ENCODE measurements around the gene CAMK2D. TPM values are rescaled to one million over a fixed set of nuclear protein-coding genes. Genes with fewer than 3 reads are reported as not detected.
"Not testable (repeated sequence)": the region's sequence is repeated elsewhere in the genome, so short reads cannot be mapped to it uniquely, and the experiment has no call there.

Gene CAMK2D
- total and polyA plus RNA-seq, 2 experiments from 2014 or later, result 4.9 to 14.6 TPM

GRCh38 chr4:113702596-113702995 lies 58.9 kb downstream of the CAMK2D start:
- not testable (repeated sequence) for H4K20me1 ChIP-seq (replicated peaks; ENCODE audit: insufficient read depth); H3K27me3 Mint-ChIP-seq (ENCODE audit: insufficient read depth, low read depth, poor library complexity); H3K9me2 ChIP-seq (ENCODE audit: insufficient read depth); H3K4me3 Mint-ChIP-seq; H3K9me3 Mint-ChIP-seq; H3K36me3 ChIP-seq (ENCODE audit: insufficient read depth); H3K27ac Mint-ChIP-seq; DNase-seq (ENCODE audit: low spot score); H3K36me3 Mint-ChIP-seq (ENCODE audit: low read depth); H2AFZ ChIP-seq; ATAC-seq; H3K27me3 ChIP-seq (ENCODE audit: insufficient read depth); H3F3A ChIP-seq (replicated peaks; ENCODE audit: low read depth); H3K27ac ChIP-seq (ENCODE audit: low read depth); H3K4me3 ChIP-seq; H3K4me2 ChIP-seq; H3K4me1 ChIP-seq (ENCODE audit: insufficient read depth); H3K4me1 Mint-ChIP-seq; H3K79me2 ChIP-seq (replicated peaks; ENCODE audit: insufficient read depth)

- no peaks in the 10 kb centered on the region for H3K36me3 Mint-ChIP-seq (ENCODE audit: low read depth)
- H3K9me3 Mint-ChIP-seq, result no peaks in the 10 kb centered on the region
- DNase-seq (ENCODE audit: low spot score) (no peak), ATAC-seq (no peak)
- TF ChIP-seq POLR2AphosphoS5 (IDR thresholded peaks at IDR 0.05; ENCODE audit: low read depth) (no peak), JUNB (IDR thresholded peaks at IDR 0.05; ENCODE audit: unreplicated experiment) (no peak), CREB1 (CRISPR knock-in tag; IDR thresholded peaks at IDR 0.05; ENCODE audit: low read depth) (no peak), EZH2phosphoT487 (IDR thresholded peaks at IDR 0.05; ENCODE audit: unreplicated experiment) (no peak)
- peaks cover 6% of the 10 kb centered on the region for H3K4me1 Mint-ChIP-seq
- H3K4me3 Mint-ChIP-seq, result no peak overlapping the region
- Histone ChIP-seq H3K4me1 (ENCODE audit: insufficient read depth) (no peaks in the 10 kb centered on the region), H3K4me3 (no peak overlapping the region), H3K36me3 (ENCODE audit: insufficient read depth) (no peaks in the 10 kb centered on the region), H4K20me1 (replicated peaks; ENCODE audit: insufficient read depth) (no peaks in the 10 kb centered on the region), H3K4me2 (no peak overlapping the region), H3F3A (replicated peaks; ENCODE audit: low read depth) (no peaks in the 10 kb centered on the region), H3K27ac (ENCODE audit: low read depth) (no peak overlapping the region), H3K79me2 (replicated peaks; ENCODE audit: insufficient read depth) (no peaks in the 10 kb centered on the region), H3K27me3 (ENCODE audit: insufficient read depth) (no peaks in the 10 kb centered on the region), H2AFZ (no peak overlapping the region), H3K9me2 (ENCODE audit: insufficient read depth) (no peaks in the 10 kb centered on the region; the same call in 1 of the 2 replicates)
- no peak overlapping the region for H3K27ac Mint-ChIP-seq
- H3K27me3 Mint-ChIP-seq (ENCODE audit: insufficient read depth, low read depth, poor library complexity), result no peaks in the 10 kb centered on the region
Observed at GRCh38 chr4:113701169-113701568, 60.4 kb downstream of the CAMK2D start.

- Histone ChIP-seq H3K79me2 (replicated peaks; ENCODE audit: insufficient read depth) (no peaks in the 10 kb centered on the region), H3K27me3 (ENCODE audit: insufficient read depth) (no peaks in the 10 kb centered on the region), H3K27ac (ENCODE audit: low read depth) (no peak overlapping the region), H3K9me2 (ENCODE audit: insufficient read depth) (no peaks in the 10 kb centered on the region; the same call in 1 of the 2 replicates), H4K20me1 (replicated peaks; ENCODE audit: insufficient read depth) (no peaks in the 10 kb centered on the region), H3K4me3 (no peak overlapping the region), H3K36me3 (ENCODE audit: insufficient read depth) (no peaks in the 10 kb centered on the region), H3K4me2 (no peak overlapping the region), H3K4me1 (ENCODE audit: insufficient read depth) (no peaks in the 10 kb centered on the region), H2AFZ (no peak overlapping the region), H3F3A (replicated peaks; ENCODE audit: low read depth) (no peaks in the 10 kb centered on the region)
- Mint-ChIP-seq H3K4me1 (peaks cover 4% of the 10 kb centered on the region), H3K4me3 (no peak overlapping the region), H3K27ac (no peak overlapping the region; the same call in 1 of the 2 replicates), H3K36me3 (ENCODE audit: low read depth) (no peaks in the 10 kb centered on the region), H3K27me3 (ENCODE audit: insufficient read depth, low read depth, poor library complexity) (no peaks in the 10 kb centered on the region), H3K9me3 (no peaks in the 10 kb centered on the region)
- ATAC-seq (no peak), DNase-seq (ENCODE audit: low spot score) (no peak)
- TF ChIP-seq EZH2 (IDR thresholded peaks at IDR 0.05; ENCODE audit: low read depth, unreplicated experiment) (no peak), STAT1 (IDR thresholded peaks at IDR 0.05; ENCODE audit: unreplicated experiment) (no peak), CTCF (conservative IDR thresholded peaks at IDR 0.05; ENCODE audit: low read depth in 2 of 2) (no peak), REST (IDR thresholded peaks at IDR 0.05; ENCODE audit: unreplicated experiment) (no peak), POLR2AphosphoS5 (IDR thresholded peaks at IDR 0.05; ENCODE audit: low read depth) (no peak), JUNB (IDR thresholded peaks at IDR 0.05; ENCODE audit: unreplicated experiment) (no peak), NANOG (IDR thresholded peaks at IDR 0.05; ENCODE audit: borderline replicate concordance) (no peak)
Observed at GRCh38 chr4:113700602-113701150, 60.9 kb downstream of the CAMK2D start.
